Hepatocyte (in vitro differentiated cells): Measurements from ENCODE around the gene TMEM123.

ENCODE experiments used
- EZH2 ChIP-seq: fragments of 200-600 bp; sonication (generic); IDR thresholded peaks from 2 replicates; pipeline ENCODE4 v1.6.1; 2016; ENCODE audit warnings: antibody characterized with exemption, mild to moderate bottlenecking, borderline replicate concordance
- EZH2phosphoT487 ChIP-seq: fragments of 200-600 bp; sonication (generic); IDR thresholded peaks from one replicate; pipeline ENCODE4 v1.6.1; 2018; ENCODE audit warnings: antibody characterized with exemption, mild to moderate bottlenecking, low read depth, moderate library complexity; ENCODE audit not compliant: unreplicated experiment, severe bottlenecking
- TF ChIP-seq, protein P1 (sequence below): fragments of 200-600 bp; sonication (generic); IDR thresholded peaks from 2 replicates; pipeline ENCODE4 v1.5.1; 2016; ENCODE audit warnings: antibody characterized with exemption, mild to moderate bottlenecking; ENCODE audit not compliant: poor library complexity

DNA sequence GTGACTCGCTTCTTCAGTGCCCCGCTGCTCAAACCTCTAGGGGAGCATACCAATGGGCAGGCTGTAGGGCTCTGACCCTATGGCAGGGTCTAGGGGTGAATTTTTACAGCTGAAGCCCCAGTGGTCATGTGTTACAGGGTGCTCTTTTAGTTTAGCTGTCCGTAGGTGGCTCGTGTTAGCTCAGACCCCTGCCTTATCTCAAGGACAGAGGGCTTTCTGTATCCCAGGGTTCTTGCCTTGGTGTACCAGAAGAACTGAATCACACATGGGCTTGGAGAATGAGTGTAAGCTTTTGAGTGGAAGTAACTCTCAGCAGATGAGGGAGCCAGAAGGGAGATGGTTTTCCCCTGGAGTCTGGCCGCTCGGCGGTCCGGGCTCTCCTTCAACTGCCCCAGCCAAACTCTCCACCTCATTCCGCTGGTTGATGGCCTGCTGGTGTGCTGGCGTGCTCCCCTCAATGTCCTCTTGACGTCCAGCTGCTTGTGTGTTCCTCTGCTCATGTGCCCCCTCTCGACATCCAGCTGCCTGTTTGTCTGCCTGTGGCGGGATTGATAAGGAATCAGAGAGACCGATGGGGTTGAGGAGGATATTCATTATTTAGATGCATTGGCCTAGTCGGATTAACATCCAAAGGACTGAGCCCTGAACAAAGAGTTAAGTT lies 68.0 kb downstream of the TMEM123 start:
- TF ChIP-seq EZH2phosphoT487 (no peak), EZH2 (no peak)
- TF ChIP-seq, protein P1, sequence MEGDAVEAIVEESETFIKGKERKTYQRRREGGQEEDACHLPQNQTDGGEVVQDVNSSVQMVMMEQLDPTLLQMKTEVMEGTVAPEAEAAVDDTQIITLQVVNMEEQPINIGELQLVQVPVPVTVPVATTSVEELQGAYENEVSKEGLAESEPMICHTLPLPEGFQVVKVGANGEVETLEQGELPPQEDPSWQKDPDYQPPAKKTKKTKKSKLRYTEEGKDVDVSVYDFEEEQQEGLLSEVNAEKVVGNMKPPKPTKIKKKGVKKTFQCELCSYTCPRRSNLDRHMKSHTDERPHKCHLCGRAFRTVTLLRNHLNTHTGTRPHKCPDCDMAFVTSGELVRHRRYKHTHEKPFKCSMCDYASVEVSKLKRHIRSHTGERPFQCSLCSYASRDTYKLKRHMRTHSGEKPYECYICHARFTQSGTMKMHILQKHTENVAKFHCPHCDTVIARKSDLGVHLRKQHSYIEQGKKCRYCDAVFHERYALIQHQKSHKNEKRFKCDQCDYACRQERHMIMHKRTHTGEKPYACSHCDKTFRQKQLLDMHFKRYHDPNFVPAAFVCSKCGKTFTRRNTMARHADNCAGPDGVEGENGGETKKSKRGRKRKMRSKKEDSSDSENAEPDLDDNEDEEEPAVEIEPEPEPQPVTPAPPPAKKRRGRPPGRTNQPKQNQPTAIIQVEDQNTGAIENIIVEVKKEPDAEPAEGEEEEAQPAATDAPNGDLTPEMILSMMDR = no peak
